HG03095 (cell line): ENCODE results near the gene CSDE1.

ENCODE experiments used
- ATAC-seq: cut with Tn5 transposase; IDR thresholded peaks from one replicate; pipeline ENCODE4 v1.9.1; 2021; ENCODE audit warnings: moderate library complexity; ENCODE audit not compliant: unreplicated experiment

The CSDE1 gene

GRCh38 chr1:114668373-114668772 is 89.4 kb downstream of the CSDE1 start:
- no peak for ATAC-seq

- ATAC-seq: no peak
These were observed 90.8 kb downstream of the CSDE1 start for GRCh38 chr1:114666954-114667353.
